ENCODE results near the gene ACR.

The ACR gene

GRCh38 chr22:50737728-50738648 is at the start of gene ACR:
TSS of gene ACR (plus strand) at chr22:50738204. CDS start at chr22:50738236, 32 bp downstream.
- DNase-seq (ENCODE audit: low read depth, low spot score): no peak

GRCh38 chr22:50688448-50688847 is 49.6 kb upstream of the ACR start:
- no peak for DNase-seq (ENCODE audit: low read depth, low spot score)

GRCh38 chr22:50691521-50691920 is 46.5 kb upstream of the ACR start:
- no peak for DNase-seq (ENCODE audit: low read depth, low spot score)

GRCh38 chr22:50693462-50693861 is 44.5 kb upstream of the ACR start:
- DNase-seq (ENCODE audit: low read depth, low spot score): no peak

- no peak for DNase-seq (ENCODE audit: low read depth, low spot score)
Measured at GRCh38 chr22:50694099-50694605, 43.9 kb upstream of the ACR start.

- no peak for DNase-seq (ENCODE audit: low read depth, low spot score)
Measured at GRCh38 chr22:50694766-50695420, 43.1 kb upstream of the ACR start.

GRCh38 chr22:50695421-50696250 is 42.4 kb upstream of the ACR start:
- DNase-seq (ENCODE audit: low read depth, low spot score): no peak

- DNase-seq (ENCODE audit: low read depth, low spot score): no peak
Measured at GRCh38 chr22:50696251-50696798, 41.7 kb upstream of the ACR start.

GRCh38 chr22:50696799-50697561 is 41.0 kb upstream of the ACR start:
- no peak for DNase-seq (ENCODE audit: low read depth, low spot score)

GRCh38 chr22:50697667-50698506 is 40.1 kb upstream of the ACR start:
- DNase-seq (ENCODE audit: low read depth, low spot score): no peak

GRCh38 chr22:50698546-50698945 is 39.5 kb upstream of the ACR start:
- DNase-seq (ENCODE audit: low read depth, low spot score): no peak

GRCh38 chr22:50699001-50699755 is 38.8 kb upstream of the ACR start:
- no peak for DNase-seq (ENCODE audit: low read depth, low spot score)

GRCh38 chr22:50699756-50700386 is 38.1 kb upstream of the ACR start:
- DNase-seq (ENCODE audit: low read depth, low spot score): no peak

GRCh38 chr22:50700387-50701075 is 37.5 kb upstream of the ACR start:
- no peak for DNase-seq (ENCODE audit: low read depth, low spot score)

- no peak for DNase-seq (ENCODE audit: low read depth, low spot score)
Measured at GRCh38 chr22:50701076-50701419, 37.0 kb upstream of the ACR start.

- DNase-seq (ENCODE audit: low read depth, low spot score): no peak
Measured at GRCh38 chr22:50701428-50702154, 36.4 kb upstream of the ACR start.

- DNase-seq (ENCODE audit: low read depth, low spot score): no peak
Measured at GRCh38 chr22:50702261-50702671, 35.7 kb upstream of the ACR start.

All from activated CD4-positive, CD25-positive, alpha-beta regulatory T cell treated with anti-CD3 and anti-CD28 coated beads, Interleukin-2, amount 50 U/mL, for 16 hours (primary cell).